K562 (cell line): ENCODE results near the gene ANO8. TPM values are rescaled to one million over a fixed set of nuclear protein-coding genes. Genes with fewer than 3 reads are reported as not detected.

ENCODE experiments used
- ATAC-seq: fragments of 200-7000 bp; cut with Tn5 transposase; 3 replicates; pipeline ENCODE4 v1.9.1; 2020; ENCODE audit warnings: moderate library complexity
- BruUV-seq: library from RNA; stranded (reverse); fragments of 400-500 nt; replicated peaks from 2 replicates; lab custom pipeline; 2021; lab: Mats Ljungman, UMichigan
- CTCF ChIA-PET: fragments of 300-600 bp; formaldehyde crosslinking; extraction: SDS; loops from one replicate; lab custom pipeline; 2021; ENCODE audit warnings: low intra/inter-chr PET ratio; lab: Yijun Ruan, JAX
- POLR2A ChIA-PET: fragments of 300-600, 350-650 bp; sonication (Branson Sonifier 250); formaldehyde crosslinking; extraction: SDS; loops from one replicate; lab custom pipeline; 2021; ENCODE audit warnings: antibody characterized with exemption, inconsistent platforms; lab: Yijun Ruan, JAX
- DNase-seq, 4 experiments: peaks; one replicate each; pipeline versions ENCODE4 v3.0.0 to v3.0.0-alpha.2; 2011 to 2018; ENCODE audit warnings: low spot score in 3 of 4, mixed read lengths in 3 of 4; ENCODE audit errors: extremely low read depth in 1 of 4
- FAIRE-seq: peaks from 2 replicates; lab custom pipeline; 2011; peaks lifted over from hg19 to GRCh38; lab: Jason Lieb, UNC
- H2AFZ ChIP-seq: 2 replicates; pipeline ENCODE4 v1.6.0; 2011; ENCODE audit warnings: low read depth, low read length, control low read depth, inconsistent platforms
- H3K27ac ChIP-seq: fragments of 200-600 bp; 3 replicates; pipeline ENCODE4 v1.8.0; 2011; ENCODE audit warnings: low read depth, mild to moderate bottlenecking, control low read depth, inconsistent platforms, low read length, moderate library complexity, mixed read lengths; ENCODE audit errors: extremely low read depth
- H3K27me3 ChIP-seq, 2 experiments: fragments of 300-600 bp in 1 of 2; 2 replicates in 1 of 2; 3 replicates in 1 of 2; pipeline versions ENCODE4 v1.6.0 to v1.8.0; 2011; ENCODE audit warnings: inconsistent platforms in 2 of 2, low read length in 2 of 2, mild to moderate bottlenecking in 1 of 2, mixed read lengths in 1 of 2, moderate library complexity in 1 of 2; ENCODE audit not compliant: control insufficient read depth in 2 of 2, insufficient read depth in 2 of 2
- H3K36me3 ChIP-seq: fragments of 300-600 bp; 3 replicates; pipeline ENCODE4 v1.8.0; 2011; ENCODE audit warnings: mild to moderate bottlenecking, low read length, inconsistent platforms; ENCODE audit not compliant: control insufficient read depth, insufficient read depth
- H3K4me1 ChIP-seq, 2 experiments: fragments of 200-600 bp in 1 of 2; replicated peaks in 1 of 2; 2 replicates in 1 of 2; 3 replicates in 1 of 2; pipeline versions ENCODE4 v1.5.1 to v1.8.0; 2011; ENCODE audit warnings: inconsistent platforms in 2 of 2, low read length in 2 of 2, mild to moderate bottlenecking in 1 of 2, mixed read lengths in 1 of 2, moderate library complexity in 1 of 2; ENCODE audit not compliant: control insufficient read depth in 2 of 2, insufficient read depth in 2 of 2
- H3K4me2 ChIP-seq: 2 replicates; pipeline ENCODE4 v1.6.1; 2011; ENCODE audit warnings: low read length, control low read depth, inconsistent platforms, mixed read lengths; ENCODE audit not compliant: insufficient read depth
- H3K4me3 ChIP-seq: fragments of 200-600 bp; sonication (generic), shearing (Covaris generic); 2 replicates; pipeline ENCODE4 v1.5.1; 2016; ENCODE audit warnings: control low read depth, inconsistent platforms
- H3K79me2 ChIP-seq: fragments of 200-600 bp; 3 replicates; pipeline ENCODE4 v1.8.0; 2011; ENCODE audit warnings: low read length, inconsistent platforms; ENCODE audit not compliant: control insufficient read depth, insufficient read depth
- H3K9ac ChIP-seq, 2 experiments: 2 replicates each; pipeline versions ENCODE4 v1.6.0 to v1.6.1; 2011; ENCODE audit warnings: low read depth in 2 of 2, low read length in 2 of 2, control low read depth in 1 of 2, inconsistent platforms in 1 of 2, mild to moderate bottlenecking in 1 of 2, mixed read lengths in 1 of 2; ENCODE audit not compliant: insufficient read depth in 1 of 2
- H3K9me1 ChIP-seq: one replicate; pipeline ENCODE4 v1.6.0; 2011; ENCODE audit warnings: inconsistent platforms, mild to moderate bottlenecking, low read length, moderate library complexity; ENCODE audit not compliant: control insufficient read depth, insufficient read depth
- H3K9me3 ChIP-seq: replicated peaks from 2 replicates; pipeline ENCODE4 v1.5.1; 2011; ENCODE audit warnings: low read depth, low read length, inconsistent platforms; ENCODE audit not compliant: control insufficient read depth, insufficient read depth
- H4K20me1 ChIP-seq: replicated peaks from 2 replicates; pipeline ENCODE4 v1.6.1; 2011; ENCODE audit warnings: low read length, inconsistent platforms, mixed read lengths; ENCODE audit not compliant: control insufficient read depth, insufficient read depth
- KDM1A ChIP-seq, 2 experiments: fragments of 450-650 bp; IDR thresholded peaks; 2 replicates each; pipeline ENCODE4 v1.6.1; 2016; ENCODE audit warnings: mild to moderate bottlenecking in 2 of 2
- NFE2L1 ChIP-seq: fragments of 450-650 bp; IDR thresholded peaks from 2 replicates; pipeline ENCODE4 v1.6.1; 2016; ENCODE audit warnings: missing genetic modification characterization, low read depth, mild to moderate bottlenecking, missing compliant biosample characterization, moderate library complexity, borderline replicate concordance
- POLR2G ChIP-seq: fragments of 200-400 bp; formaldehyde crosslinking; IDR thresholded peaks from 2 replicates; pipeline ENCODE4 v1.6.1; 2017; ENCODE audit warnings: low read depth, mild to moderate bottlenecking, antibody characterized with exemption, low read length, moderate library complexity
- RBFOX2 ChIP-seq: fragments of 200-400 bp; formaldehyde crosslinking; IDR thresholded peaks from 2 replicates; pipeline ENCODE4 v1.6.1; 2017; ENCODE audit warnings: low read depth, mild to moderate bottlenecking, low read length, moderate library complexity
- UBTF ChIP-seq, 2 experiments: IDR thresholded peaks; 2 replicates each; pipeline ENCODE4 v1.6.1; 2012; ENCODE audit warnings: improper control_type of control experiment in 2 of 2, low read depth in 2 of 2, low read length in 2 of 2, borderline replicate concordance in 1 of 2
- VEZF1 ChIP-seq: fragments of 200-800 bp; sonication (Bioruptor generic); IDR thresholded peaks from 2 replicates; pipeline ENCODE4 v1.6.1; 2017; ENCODE audit warnings: missing genetic modification characterization, missing compliant biosample characterization
- ZBTB33 ChIP-seq: sonication (generic); formaldehyde crosslinking; IDR thresholded peaks from 2 replicates; pipeline ENCODE4 v1.8.1; 2023; ENCODE audit warnings: mild to moderate bottlenecking, missing genetic modification reagents
- ZNF263 ChIP-seq: sonication (generic); formaldehyde crosslinking; IDR thresholded peaks from 2 replicates; pipeline ENCODE4 v1.8.0; 2022; ENCODE audit warnings: mild to moderate bottlenecking, missing genetic modification reagents, borderline replicate concordance
- WGBS: fragments of 100-300 bp; shearing (Covaris generic); methylation state at CpG from one replicate; pipeline ENCODE4 v1.1.6; 2016; ENCODE audit warnings: low coverage, mixed read lengths; ENCODE audit not compliant: insufficient coverage; ENCODE audit errors: missing lambda C conversion rate; 5-methylcytosine and 5-hydroxymethylcytosine counted together
- in situ Hi-C: fragments of 300-500 bp; cut with MboI; formaldehyde crosslinking; loops from 4 replicates; pipeline ENCODE4 v1.15.0; 2018; ENCODE audit warnings: inconsistent platforms, mixed read lengths
- intact Hi-C: fragments of 100-400 bp; cut with micrococcal nuclease; formaldehyde crosslinking; loops from 2 replicates; pipeline ENCODE4 v1.14.2; 2022
- polyA plus RNA-seq, 8 experiments: library from polyadenylated mRNA; depleted of rRNA in 4 of 8; stranded (reverse) in 5 of 8; unstranded in 3 of 8; fragments of >200 nt; fragmentation: Nextera tagmentation in 2 of 8; fragmentation: Illumina TruSeq in 1 of 8; extraction: Ambion mirVana in 2 of 8; extraction: Trizol in 1 of 8; gene quantifications; 2 replicates each; pipeline versions ENCODE4 v1.2.1 to v1.2.3, GENCODE V29; 2011 to 2014; ENCODE audit warnings: inconsistent platforms in 1 of 8, missing spikeins in 1 of 8
- total RNA-seq, 7 experiments: library from RNA; depleted of rRNA in 6 of 7; stranded (reverse); fragments of >200 nt in 6 of 7; fragmentation: Illumina TruSeq in 2 of 7; extraction: Trizol in 2 of 7; gene quantifications; 2 replicates each; pipeline versions ENCODE4 v1.2.1 to v1.2.3, GENCODE V29; 2011 to 2021; ENCODE audit warnings: low replicate concordance in 1 of 7

The ANO8 gene
- total and polyA plus RNA-seq, 9 of the 15 experiments (the other 6 are each of a cell fraction or from before 2014, with no cell fraction given) = 0.07 to 7.6 (median 2.3) TPM; not detected in 1

- no peaks in the 10 kb centered on the region; the same call in 1 of the 2 replicates for H3K9me3 ChIP-seq
- 69% methylated on average over 11 of the region's 94 CpGs for WGBS
- no peak for ATAC-seq
- peak overlapping the region; percentile 44 for H3K4me3 ChIP-seq
- peak in 3 of 4 experiments; percentile 21 to 63 (median 61) for DNase-seq
- peaks cover 15 to 64% of the 10 kb centered on the region in 2 experiments; a peak in 4 of 5 replicates for H3K4me1 ChIP-seq
- H3K27me3 ChIP-seq = no peaks in the 10 kb centered on the region
- peak overlapping the region; percentile 46 to 86; a peak in 3 of 4 replicates for H3K9ac ChIP-seq
- peak overlapping the region; percentile 65 for H2AFZ ChIP-seq
- H3K9me1 ChIP-seq = peaks cover 4% of the 10 kb centered on the region
- BruUV-seq = no TSS peak
- ChIA-PET CTCF (no interaction called here), POLR2A (no interaction called here)
- H3K36me3 ChIP-seq = peaks cover 10% of the 10 kb centered on the region; the same call in 1 of the 3 replicates
- in situ Hi-C loops = no loop called here
- no peaks in the 10 kb centered on the region for H3K79me2 ChIP-seq
- TF ChIP-seq NFE2L1 (tag) = no peak
- 0 out of 4 replicates have a peak, but pooled peaks of 1 of the 2 experiments have one; percentile 11 for TF ChIP-seq UBTF (IDR thresholded peaks at IDR 0.05; ENCODE audit: borderline replicate concordance in 1 of 2, low read depth in 2 of 2, low read length in 2 of 2)
- TF ChIP-seq VEZF1 (CRISPR knock-in tag) = peak; percentile 36
- peak; percentile 98 for TF ChIP-seq ZBTB33 (CRISPR knock-in tag)
- no peak for TF ChIP-seq KDM1A (IDR thresholded peaks at IDR 0.05)
- peak; percentile 53; the same call in 1 of the 2 replicates for TF ChIP-seq POLR2G
- TF ChIP-seq RBFOX2 = 0 out of 2 replicates have a peak, but pooled peaks have one; percentile 19
- peak; percentile 93 for TF ChIP-seq ZNF263
- no peaks in the 10 kb centered on the region; the same call in 1 of the 2 replicates for H4K20me1 ChIP-seq
- intact Hi-C loops = no loop called here
- peak overlapping the region; percentile 60 for H3K4me2 ChIP-seq
- FAIRE-seq = no peak
- H3K27ac ChIP-seq = 0 out of 3 replicates have a peak overlapping the region, but pooled peaks have one; percentile 48
Measured at GRCh38 chr19:17328517-17329365, 5.9 kb downstream of the ANO8 start.
